Prostate gland (tissue), 2 donors: ENCODE measurements around the gene STAT3.

ENCODE experiments used
- POLR2A ChIP-seq: fragments of 450-650 bp; IDR thresholded peaks from one replicate; pipeline ENCODE4 v1.6.1; 2016; ENCODE audit warnings: antibody characterized with exemption, mild to moderate bottlenecking
- TF ChIP-seq, protein P1 (sequence below), 4 experiments: fragments of 200-600 bp in 2 of 4; fragments of 450-650 bp in 2 of 4; sonication (generic) in 2 of 4; IDR thresholded peaks; 1 replicate in 3 of 4; 2 replicates in 1 of 4; pipeline ENCODE4 v1.5.1; 2016 to 2019; ENCODE audit warnings: antibody characterized with exemption in 4 of 4, mild to moderate bottlenecking in 2 of 4, moderate library complexity in 2 of 4

DNA sequence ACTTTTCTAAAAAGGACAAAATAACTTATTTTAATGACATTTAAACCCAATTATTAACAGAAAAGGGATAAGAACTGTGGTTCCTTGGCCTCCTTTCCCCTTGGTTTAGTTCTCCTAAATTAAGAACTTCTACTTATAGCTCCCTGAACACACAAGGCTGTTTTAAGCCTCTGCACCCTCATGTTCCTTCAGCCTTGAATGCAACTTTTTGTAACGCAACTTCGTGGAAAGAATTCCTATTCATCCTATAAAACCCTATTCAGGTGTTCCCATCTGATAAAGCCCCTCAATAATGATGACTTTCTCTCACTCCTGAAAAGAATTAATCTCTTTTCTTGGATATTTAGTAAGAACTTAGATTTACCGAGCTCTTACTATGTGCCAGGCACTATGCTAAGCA lies 6.3 kb downstream of the STAT3 start:
- TF ChIP-seq, protein P1, sequence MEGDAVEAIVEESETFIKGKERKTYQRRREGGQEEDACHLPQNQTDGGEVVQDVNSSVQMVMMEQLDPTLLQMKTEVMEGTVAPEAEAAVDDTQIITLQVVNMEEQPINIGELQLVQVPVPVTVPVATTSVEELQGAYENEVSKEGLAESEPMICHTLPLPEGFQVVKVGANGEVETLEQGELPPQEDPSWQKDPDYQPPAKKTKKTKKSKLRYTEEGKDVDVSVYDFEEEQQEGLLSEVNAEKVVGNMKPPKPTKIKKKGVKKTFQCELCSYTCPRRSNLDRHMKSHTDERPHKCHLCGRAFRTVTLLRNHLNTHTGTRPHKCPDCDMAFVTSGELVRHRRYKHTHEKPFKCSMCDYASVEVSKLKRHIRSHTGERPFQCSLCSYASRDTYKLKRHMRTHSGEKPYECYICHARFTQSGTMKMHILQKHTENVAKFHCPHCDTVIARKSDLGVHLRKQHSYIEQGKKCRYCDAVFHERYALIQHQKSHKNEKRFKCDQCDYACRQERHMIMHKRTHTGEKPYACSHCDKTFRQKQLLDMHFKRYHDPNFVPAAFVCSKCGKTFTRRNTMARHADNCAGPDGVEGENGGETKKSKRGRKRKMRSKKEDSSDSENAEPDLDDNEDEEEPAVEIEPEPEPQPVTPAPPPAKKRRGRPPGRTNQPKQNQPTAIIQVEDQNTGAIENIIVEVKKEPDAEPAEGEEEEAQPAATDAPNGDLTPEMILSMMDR (IDR thresholded peaks at IDR 0.05), result no peak
- TF ChIP-seq POLR2A, result no peak
